NT2/D1 (cell line): ENCODE data around the gene SNX6.

Experiments
- YY1 ChIP-seq: IDR thresholded peaks from 2 replicates; pipeline ENCODE4 v1.6.1; 2011; ENCODE audit not compliant: insufficient read length, insufficient read depth
- ZNF274 ChIP-seq: IDR thresholded peaks from 2 replicates; pipeline ENCODE4 v1.6.1; 2011; ENCODE audit warnings: mild to moderate bottlenecking, low read depth, low read length

DNA sequence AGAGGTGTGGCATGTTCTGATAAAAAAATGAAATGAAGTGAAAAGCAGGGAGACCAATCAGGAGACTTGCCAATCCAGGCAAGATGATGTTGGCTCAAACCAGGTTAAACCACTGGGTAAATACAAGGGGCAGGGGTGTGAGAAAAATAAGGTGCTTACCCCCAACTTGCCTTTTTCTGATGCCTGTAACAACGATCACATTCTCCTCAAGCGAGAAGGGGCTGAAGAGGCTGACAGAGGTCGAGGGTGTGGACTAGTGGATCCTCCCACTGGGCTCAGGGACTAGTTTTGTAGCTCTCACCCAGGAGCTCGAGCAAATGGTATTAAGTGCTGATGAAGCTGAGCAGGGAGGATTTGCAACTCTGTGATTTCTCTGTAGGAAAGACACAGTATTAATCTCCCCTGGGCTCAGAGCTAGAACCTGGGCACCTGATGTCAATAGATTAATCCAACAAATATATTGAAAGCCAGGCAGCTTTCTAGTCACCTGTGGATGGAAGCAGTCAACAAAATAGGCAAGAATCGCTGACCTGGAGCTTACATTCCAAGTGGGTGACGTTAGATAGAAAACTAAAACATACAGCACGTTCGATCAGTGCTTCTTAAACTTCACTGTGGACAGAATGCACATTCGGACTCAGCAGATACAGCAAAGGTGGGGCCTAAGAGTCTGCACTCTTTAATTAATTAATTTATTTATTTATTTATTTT lies 75.3 kb downstream of the SNX6 start:
- TF ChIP-seq ZNF274 (no peak), YY1 (no peak)
